ENCODE measurements around the gene INSL6.

Gene INSL6

DNA sequence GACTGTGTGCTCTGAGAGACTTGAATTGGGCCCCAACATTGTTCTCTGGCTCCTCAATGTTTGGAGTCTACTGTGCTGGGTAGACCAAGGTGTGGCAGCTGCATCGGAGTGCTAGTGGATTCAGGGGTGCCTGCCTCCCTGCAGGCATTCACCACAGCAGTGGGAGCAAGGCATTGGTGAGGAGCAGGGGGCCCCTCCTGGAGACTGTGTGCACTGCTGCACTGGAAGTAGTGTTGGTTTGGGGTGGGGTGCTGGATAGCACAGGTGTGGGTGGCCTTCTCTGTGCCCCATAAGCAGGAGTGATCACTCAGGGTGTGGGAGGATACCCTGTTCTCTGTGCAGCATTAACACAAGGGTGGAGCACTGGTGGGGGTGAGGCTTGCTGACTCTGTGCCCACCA, 39.2 kb downstream of the INSL6 start:
- Histone ChIP-seq H4K8ac (ENCODE audit: low read length) (no peak overlapping the region), H3K14ac (ENCODE audit: low read length in 2 of 2) (no peak overlapping the region), H4K91ac (ENCODE audit: low read length) (no peak overlapping the region), H3K4me2 (ENCODE audit: low read length, poor library complexity, severe bottlenecking) (no peak overlapping the region), H3K9ac (ENCODE audit: low read length) (no peak overlapping the region), H3K27me3 (ENCODE audit: control insufficient read depth in 1 of 2, insufficient read depth in 1 of 2, low read length in 2 of 2) (no peaks in the 10 kb centered on the region), H2AK5ac (ENCODE audit: low read length, severe bottlenecking) (no peak overlapping the region), H3K9me3 (ENCODE audit: control insufficient read depth, low read length) (peaks cover 24% of the 10 kb centered on the region), H2BK5ac (ENCODE audit: low read depth, low read length, poor library complexity, severe bottlenecking) (no peak overlapping the region), H2BK12ac (ENCODE audit: low read length in 2 of 2) (no peak overlapping the region), H2BK15ac (ENCODE audit: low read depth, poor library complexity, severe bottlenecking) (no peak overlapping the region), H3K4ac (ENCODE audit: low read depth in 1 of 2, low read length in 2 of 2) (no peak overlapping the region), H3K4me3 (ENCODE audit: insufficient read depth in 1 of 2, low read depth in 1 of 2, low read length in 2 of 2) (no peak overlapping the region), H2AFZ (ENCODE audit: low read depth, low read length) (no peak overlapping the region), H3K4me1 (ENCODE audit: control insufficient read depth, insufficient read depth, low read depth, low read length) (no peaks in the 10 kb centered on the region), H3K79me1 (replicated peaks; ENCODE audit: low read length, poor library complexity, severe bottlenecking) (no peaks in the 10 kb centered on the region), H3K18ac (ENCODE audit: low read depth in 1 of 2, low read length in 2 of 2) (no peak overlapping the region), H2BK120ac (ENCODE audit: low read depth, low read length) (no peak overlapping the region), H3K27ac (ENCODE audit: low read length, poor library complexity, severe bottlenecking) (no peak overlapping the region), H3K36me3 (ENCODE audit: control insufficient read depth in 1 of 2, insufficient read depth in 2 of 2, low read depth in 1 of 2, low read length in 2 of 2) (peaks cover 18 to 45% of the 10 kb centered on the region in 2 experiments), H3K23ac (ENCODE audit: low read length in 2 of 2) (no peak overlapping the region)
- WGBS, result 95% methylated on average over 1 of the region's 1 CpG
- DNase-seq, result no peak

DNA sequence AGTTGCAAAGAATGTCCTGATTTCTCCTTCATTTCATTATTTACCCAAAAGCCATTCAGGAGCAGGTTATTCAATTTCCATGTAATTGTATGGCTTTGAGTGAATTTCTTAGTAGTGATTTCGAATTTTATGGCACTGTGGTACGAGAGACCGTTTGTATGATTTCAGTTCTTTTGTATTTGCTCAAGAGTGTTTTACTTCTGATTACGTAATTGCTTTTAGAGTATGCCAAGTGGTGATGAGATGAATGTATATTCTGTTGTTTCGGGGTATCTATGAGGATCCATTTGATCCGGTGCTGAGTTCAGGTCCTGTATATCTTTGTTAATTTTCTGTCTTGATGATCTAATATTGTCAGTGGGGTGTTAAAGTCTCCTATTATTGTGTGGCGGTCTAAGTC, 41.2 kb downstream of the INSL6 start:
- H2BK5ac ChIP-seq (ENCODE audit: low read depth, low read length, poor library complexity, severe bottlenecking), result no peak overlapping the region
- no peak for DNase-seq
- H2BK12ac ChIP-seq (ENCODE audit: low read length in 2 of 2), result no peak overlapping the region
- H3K27ac ChIP-seq (ENCODE audit: low read length, poor library complexity, severe bottlenecking), result no peak overlapping the region
- no peaks in the 10 kb centered on the region for H3K27me3 ChIP-seq (ENCODE audit: control insufficient read depth in 1 of 2, insufficient read depth in 1 of 2, low read length in 2 of 2)
- no peak overlapping the region for H2BK15ac ChIP-seq (ENCODE audit: low read depth, poor library complexity, severe bottlenecking)
- H3K18ac ChIP-seq (ENCODE audit: low read depth in 1 of 2, low read length in 2 of 2), result no peak overlapping the region
- H3K9me3 ChIP-seq (ENCODE audit: control insufficient read depth, low read length), result peaks cover 14% of the 10 kb centered on the region
- WGBS, result 96% methylated on average over 6 of the region's 7 CpGs
- no peak overlapping the region for H3K4ac ChIP-seq (ENCODE audit: low read depth in 1 of 2, low read length in 2 of 2)
- no peak overlapping the region for H2BK120ac ChIP-seq (ENCODE audit: low read depth, low read length)
- no peaks in the 10 kb centered on the region for H3K4me1 ChIP-seq (ENCODE audit: control insufficient read depth, insufficient read depth, low read depth, low read length)
- no peak overlapping the region for H2AFZ ChIP-seq (ENCODE audit: low read depth, low read length)
- H4K91ac ChIP-seq (ENCODE audit: low read length), result no peak overlapping the region
- no peak overlapping the region for H3K4me2 ChIP-seq (ENCODE audit: low read length, poor library complexity, severe bottlenecking)
- H3K36me3 ChIP-seq (ENCODE audit: control insufficient read depth in 1 of 2, insufficient read depth in 2 of 2, low read depth in 1 of 2, low read length in 2 of 2), result peaks cover 18 to 43% of the 10 kb centered on the region in 2 experiments
- no peak overlapping the region for H3K9ac ChIP-seq (ENCODE audit: low read length)
- no peak overlapping the region for H2AK5ac ChIP-seq (ENCODE audit: low read length, severe bottlenecking)
- no peak overlapping the region for H3K4me3 ChIP-seq (ENCODE audit: insufficient read depth in 1 of 2, low read depth in 1 of 2, low read length in 2 of 2)
- no peaks in the 10 kb centered on the region for H3K79me1 ChIP-seq (replicated peaks; ENCODE audit: low read length, poor library complexity, severe bottlenecking)
- H4K8ac ChIP-seq (ENCODE audit: low read length), result no peak overlapping the region
- H3K14ac ChIP-seq (ENCODE audit: low read length in 2 of 2), result no peak overlapping the region
- no peak overlapping the region for H3K23ac ChIP-seq (ENCODE audit: low read length in 2 of 2)

GRCh38 chr9:5140151-5140550, 45.3 kb downstream of the INSL6 start:
- Histone ChIP-seq H3K27ac (ENCODE audit: low read length, poor library complexity, severe bottlenecking) (no peak overlapping the region), H3K9me3 (ENCODE audit: control insufficient read depth, low read length) (peaks cover 11% of the 10 kb centered on the region), H3K14ac (ENCODE audit: low read length in 2 of 2) (no peak overlapping the region), H3K36me3 (ENCODE audit: control insufficient read depth in 1 of 2, insufficient read depth in 2 of 2, low read depth in 1 of 2, low read length in 2 of 2) (peaks cover 0 to 16% of the 10 kb centered on the region in 2 experiments), H2AK5ac (ENCODE audit: low read length, severe bottlenecking) (no peak overlapping the region), H3K4me3 (ENCODE audit: insufficient read depth in 1 of 2, low read depth in 1 of 2, low read length in 2 of 2) (no peak overlapping the region), H3K18ac (ENCODE audit: low read depth in 1 of 2, low read length in 2 of 2) (no peak overlapping the region), H2BK12ac (ENCODE audit: low read length in 2 of 2) (no peak overlapping the region), H3K23ac (ENCODE audit: low read length in 2 of 2) (no peak overlapping the region), H2BK15ac (ENCODE audit: low read depth, poor library complexity, severe bottlenecking) (no peak overlapping the region), H4K8ac (ENCODE audit: low read length) (no peak overlapping the region), H2BK120ac (ENCODE audit: low read depth, low read length) (no peak overlapping the region), H3K27me3 (ENCODE audit: control insufficient read depth in 1 of 2, insufficient read depth in 1 of 2, low read length in 2 of 2) (no peaks in the 10 kb centered on the region), H4K91ac (ENCODE audit: low read length) (no peak overlapping the region), H3K9ac (ENCODE audit: low read length) (no peak overlapping the region), H2BK5ac (ENCODE audit: low read depth, low read length, poor library complexity, severe bottlenecking) (no peak overlapping the region), H3K4ac (ENCODE audit: low read depth in 1 of 2, low read length in 2 of 2) (no peak overlapping the region), H3K4me1 (ENCODE audit: control insufficient read depth, insufficient read depth, low read depth, low read length) (no peaks in the 10 kb centered on the region), H3K4me2 (ENCODE audit: low read length, poor library complexity, severe bottlenecking) (no peak overlapping the region), H2AFZ (ENCODE audit: low read depth, low read length) (no peak overlapping the region), H3K79me1 (replicated peaks; ENCODE audit: low read length, poor library complexity, severe bottlenecking) (no peaks in the 10 kb centered on the region)
- 59% methylated on average over 1 of the region's 1 CpG for WGBS
- no peak for DNase-seq

- H3K27ac ChIP-seq (ENCODE audit: low read length, poor library complexity, severe bottlenecking), result no peak overlapping the region
- H2BK15ac ChIP-seq (ENCODE audit: low read depth, poor library complexity, severe bottlenecking), result no peak overlapping the region
- H3K9me3 ChIP-seq (ENCODE audit: control insufficient read depth, low read length), result no peaks in the 10 kb centered on the region
- H3K4ac ChIP-seq (ENCODE audit: low read depth in 1 of 2, low read length in 2 of 2), result no peak overlapping the region
- H2AK5ac ChIP-seq (ENCODE audit: low read length, severe bottlenecking), result no peak overlapping the region
- H3K4me1 ChIP-seq (ENCODE audit: control insufficient read depth, insufficient read depth, low read depth, low read length), result no peaks in the 10 kb centered on the region
- no peak overlapping the region for H4K91ac ChIP-seq (ENCODE audit: low read length)
- no peaks in the 10 kb centered on the region for H3K79me1 ChIP-seq (replicated peaks; ENCODE audit: low read length, poor library complexity, severe bottlenecking)
- no peak overlapping the region for H3K4me2 ChIP-seq (ENCODE audit: low read length, poor library complexity, severe bottlenecking)
- H2AFZ ChIP-seq (ENCODE audit: low read depth, low read length), result no peak overlapping the region
- no peak overlapping the region for H2BK5ac ChIP-seq (ENCODE audit: low read depth, low read length, poor library complexity, severe bottlenecking)
- 92% methylated on average over 2 of the region's 3 CpGs for WGBS
- H3K9ac ChIP-seq (ENCODE audit: low read length), result no peak overlapping the region
- H3K36me3 ChIP-seq (ENCODE audit: control insufficient read depth in 1 of 2, insufficient read depth in 2 of 2, low read depth in 1 of 2, low read length in 2 of 2), result peaks cover 0 to 39% of the 10 kb centered on the region in 2 experiments
- no peak for DNase-seq
- H2BK12ac ChIP-seq (ENCODE audit: low read length in 2 of 2), result no peak overlapping the region
- H4K8ac ChIP-seq (ENCODE audit: low read length), result no peak overlapping the region
- H3K4me3 ChIP-seq (ENCODE audit: insufficient read depth in 1 of 2, low read depth in 1 of 2, low read length in 2 of 2), result no peak overlapping the region
- H3K18ac ChIP-seq (ENCODE audit: low read depth in 1 of 2, low read length in 2 of 2), result no peak overlapping the region
- H3K27me3 ChIP-seq (ENCODE audit: control insufficient read depth in 1 of 2, insufficient read depth in 1 of 2, low read length in 2 of 2), result no peaks in the 10 kb centered on the region
- H2BK120ac ChIP-seq (ENCODE audit: low read depth, low read length), result no peak overlapping the region
- no peak overlapping the region for H3K23ac ChIP-seq (ENCODE audit: low read length in 2 of 2)
- no peak overlapping the region for H3K14ac ChIP-seq (ENCODE audit: low read length in 2 of 2)
These were observed 62.9 kb downstream of the INSL6 start for GRCh38 chr9:5122516-5122915.
